ENCODE results near the gene TMCC2.
A peak's percentile ranks its signal among the peaks of the same experiment; 100 is the strongest.
"Not testable (repeated sequence)": the region's sequence is repeated elsewhere in the genome, so short reads cannot be mapped to it uniquely, and the experiment has no call there.

The TMCC2 gene

GRCh38 chr1:205227584-205228013 is at the start of gene TMCC2:
TMCC2 (plus strand) TSS chr1:205227946; CDS start chr1:205228565, 619 bp downstream.
- peak; percentile 92 for DNase-seq

GRCh38 chr1:205179842-205180241 is 47.9 kb upstream of the TMCC2 start:
- no peak for DNase-seq

- DNase-seq = not testable (repeated sequence)
These were observed 47.4 kb upstream of the TMCC2 start for GRCh38 chr1:205180331-205180730.

GRCh38 chr1:205182930-205183329 is 44.8 kb upstream of the TMCC2 start:
- no peak for DNase-seq

GRCh38 chr1:205183676-205184335 is 43.9 kb upstream of the TMCC2 start:
- DNase-seq = no peak

- DNase-seq = no peak
These were observed 41.6 kb upstream of the TMCC2 start for GRCh38 chr1:205186191-205186590.

- DNase-seq = no peak
These were observed 40.3 kb upstream of the TMCC2 start for GRCh38 chr1:205187420-205187819.

- no peak for DNase-seq
These were observed 39.6 kb upstream of the TMCC2 start for GRCh38 chr1:205188098-205188497.

GRCh38 chr1:205188596-205188995 is 39.1 kb upstream of the TMCC2 start:
- DNase-seq = no peak

- DNase-seq = no peak
These were observed 38.6 kb upstream of the TMCC2 start for GRCh38 chr1:205189131-205189530.

- no peak for DNase-seq
These were observed 36.7 kb upstream of the TMCC2 start for GRCh38 chr1:205190845-205191577.

GRCh38 chr1:205191622-205192021 is 36.1 kb upstream of the TMCC2 start:
- DNase-seq = peak; percentile 9

GRCh38 chr1:205192287-205192686 is 35.5 kb upstream of the TMCC2 start:
- DNase-seq = no peak

GRCh38 chr1:205199090-205199930 is 28.4 kb upstream of the TMCC2 start:
- DNase-seq = no peak

- no peak for DNase-seq
These were observed 27.8 kb upstream of the TMCC2 start for GRCh38 chr1:205199931-205200299.

GRCh38 chr1:205204552-205204951 is 23.2 kb upstream of the TMCC2 start:
- no peak for DNase-seq

- no peak for DNase-seq
These were observed 22.7 kb upstream of the TMCC2 start for GRCh38 chr1:205205055-205205454.

GRCh38 chr1:205208811-205209210 is 18.9 kb upstream of the TMCC2 start:
- no peak for DNase-seq

GRCh38 chr1:205210756-205211168 is 17.0 kb upstream of the TMCC2 start:
- peak; percentile 25 for DNase-seq

- peak; percentile 88 for DNase-seq
These were observed 16.4 kb upstream of the TMCC2 start, which contains the start of gene DSTYK for GRCh38 chr1:205211169-205211838. DSTYK (minus strand) TSS chr1:205211702; CDS start chr1:205211535, 167 bp downstream.

GRCh38 chr1:205211839-205212536 is 15.8 kb upstream of the TMCC2 start:
- DNase-seq = no peak

- DNase-seq = no peak
These were observed 13.0 kb upstream of the TMCC2 start for GRCh38 chr1:205214756-205215155.

All from NCI-H1105 treated with DMSO at 0.1 percent for 48 hours (cell line).